ENCODE measurements around the gene SPTLC3.

Gene SPTLC3

GRCh38 chr20:13125486-13125885 lies 116.7 kb downstream of the SPTLC3 start:
- TF ChIP-seq SPI1 (IDR thresholded peaks at IDR 0.05; ENCODE audit: borderline replicate concordance, low read depth) (no peak), GABPA (IDR thresholded peaks at IDR 0.05; ENCODE audit: low read depth) (no peak), REST (IDR thresholded peaks at IDR 0.05; ENCODE audit: insufficient replicate concordance, low read depth) (no peak), CTCF (IDR thresholded peaks at IDR 0.05; ENCODE audit: insufficient read depth, low read length) (no peak), POLR2AphosphoS5 (IDR thresholded peaks at IDR 0.05; ENCODE audit: low read depth) (no peak)

GRCh38 chr20:13128173-13128572 lies 119.4 kb downstream of the SPTLC3 start:
- H3K27me3 ChIP-seq (ENCODE audit: insufficient read depth, poor library complexity, severe bottlenecking), result no peaks in the 10 kb centered on the region
- DNase-seq (ENCODE audit: low read depth in 1 of 2, low spot score in 1 of 2), result no peak
- H3K4me3 ChIP-seq (replicated peaks; ENCODE audit: insufficient read depth, low read length), result no peak overlapping the region
- no peak for TF ChIP-seq SPI1 (IDR thresholded peaks at IDR 0.05; ENCODE audit: borderline replicate concordance, low read depth)
- TF ChIP-seq GABPA (IDR thresholded peaks at IDR 0.05; ENCODE audit: low read depth), result no peak
- TF ChIP-seq REST (IDR thresholded peaks at IDR 0.05; ENCODE audit: insufficient replicate concordance, low read depth), result no peak
- no peak for TF ChIP-seq POLR2AphosphoS5 (IDR thresholded peaks at IDR 0.05; ENCODE audit: low read depth)
- TF ChIP-seq CTCF (IDR thresholded peaks at IDR 0.05; ENCODE audit: insufficient read depth, low read length), result no peak
- no peak overlapping the region for H3K27ac ChIP-seq (replicated peaks)

More at GRCh38 chr20:13125486-13125885, 116.7 kb downstream of the SPTLC3 start:
- DNase-seq (ENCODE audit: low read depth in 1 of 2, low spot score in 1 of 2), result no peak
- Histone ChIP-seq H3K27ac (replicated peaks) (no peak overlapping the region), H3K4me3 (replicated peaks; ENCODE audit: insufficient read depth, low read length) (no peak overlapping the region), H3K27me3 (ENCODE audit: insufficient read depth, poor library complexity, severe bottlenecking) (no peaks in the 10 kb centered on the region)

- DNase-seq (ENCODE audit: low read depth in 1 of 2, low spot score in 1 of 2), result no peak
- H3K4me3 ChIP-seq (replicated peaks; ENCODE audit: insufficient read depth, low read length), result no peak overlapping the region
- TF ChIP-seq REST (IDR thresholded peaks at IDR 0.05; ENCODE audit: insufficient replicate concordance, low read depth) (no peak), POLR2AphosphoS5 (IDR thresholded peaks at IDR 0.05; ENCODE audit: low read depth) (no peak), GABPA (IDR thresholded peaks at IDR 0.05; ENCODE audit: low read depth) (no peak), SPI1 (IDR thresholded peaks at IDR 0.05; ENCODE audit: borderline replicate concordance, low read depth) (no peak), CTCF (IDR thresholded peaks at IDR 0.05; ENCODE audit: insufficient read depth, low read length) (no peak)
- no peak overlapping the region for H3K27ac ChIP-seq (replicated peaks)
- no peaks in the 10 kb centered on the region for H3K27me3 ChIP-seq (ENCODE audit: insufficient read depth, poor library complexity, severe bottlenecking)
Observed at GRCh38 chr20:13130061-13130706, 121.4 kb downstream of the SPTLC3 start.

Data from HL-60 (cell line).